AG09309 (cell line): ENCODE data around the gene CASZ1.

Experiments
- DNase-seq: peaks from one replicate; pipeline ENCODE4 v3.0.0-alpha.2; 2010; ENCODE audit warnings: low read depth
- H3K4me3 ChIP-seq: 2 replicates; pipeline ENCODE4 v1.5.1; 2011; ENCODE audit warnings: mild to moderate bottlenecking, low read depth, low read length, moderate library complexity; ENCODE audit not compliant: control insufficient read depth
- CTCF ChIP-seq: IDR thresholded peaks from 2 replicates; pipeline ENCODE4 v1.5.1; 2011; ENCODE audit warnings: mild to moderate bottlenecking, low read depth, low read length, inconsistent platforms; ENCODE audit not compliant: insufficient read depth, control insufficient read depth; ENCODE audit errors: missing control alignments

CASZ1 gene

GRCh38 chr1:10796029-10796944 is at the start of gene CASZ1:
TSS of gene CASZ1 (minus strand) at chr1:10796646. CDS start at chr1:10693889, 102,757 bp downstream.
- DNase-seq: peak; percentile 50
- peak within 1 kb of the TSS; percentile 43 for H3K4me3 ChIP-seq
- no peak for TF ChIP-seq CTCF

- TF ChIP-seq CTCF: no peak
- no peak for DNase-seq
- H3K4me3 ChIP-seq: no peak overlapping the region
Observed at GRCh38 chr1:10843697-10844096, 47.3 kb upstream of the CASZ1 start.

- H3K4me3 ChIP-seq: no peak overlapping the region
- DNase-seq: no peak
- no peak for TF ChIP-seq CTCF
Observed at GRCh38 chr1:10841118-10841517, 44.7 kb upstream of the CASZ1 start.

- no peak for TF ChIP-seq CTCF
Observed at GRCh38 chr1:10839188-10839770, 42.8 kb upstream of the CASZ1 start.

GRCh38 chr1:10838541-10838940 is 42.1 kb upstream of the CASZ1 start:
- TF ChIP-seq CTCF: no peak
- H3K4me3 ChIP-seq: no peak overlapping the region
- no peak for DNase-seq

More at GRCh38 chr1:10839188-10839770, 42.8 kb upstream of the CASZ1 start:
- no peak for DNase-seq
- H3K4me3 ChIP-seq: no peak overlapping the region

GRCh38 chr1:10836726-10837125 is 40.3 kb upstream of the CASZ1 start:
- no peak overlapping the region for H3K4me3 ChIP-seq
- TF ChIP-seq CTCF: no peak
- no peak for DNase-seq
